Measurements from ENCODE around the gene DNAH14. TPM values are rescaled to one million over a fixed set of nuclear protein-coding genes. Genes with fewer than 3 reads are reported as not detected.

The DNAH14 gene
- total and polyA plus RNA-seq, 10 of the 15 experiments (the other 5 are each of a cell fraction or from before 2014, with no cell fraction given) = 2.0 to 7.9 (median 4.8) TPM

GRCh38 chr1:225260319-225260718 is 330.8 kb downstream of the DNAH14 start:
- H3K4me2 ChIP-seq (ENCODE audit: control insufficient read depth, insufficient read depth) = no peak overlapping the region
- 0% methylated on average over 1 of the region's 1 CpG for WGBS (ENCODE audit: insufficient coverage, insufficient replicate concordance, low lambda C conversion rate, missing lambda C conversion rate)
- ATAC-seq (no peak), DNase-seq (ENCODE audit: low read depth, low spot score) (no peak), FAIRE-seq (no peak)
- intact Hi-C loops (cut with micrococcal nuclease; ENCODE audit: unreplicated experiment) (no loop called here), in situ Hi-C loops (cut with MboI) (no loop called here)
- no peaks in the 10 kb centered on the region for H3K4me1 ChIP-seq (ENCODE audit: control insufficient read depth, insufficient read depth, low read length)
- BruUV-seq (replicated peaks) = no TSS peak
- ChIA-PET POLR2A (no interaction called here), CTCF (no interaction called here), RAD21 (ENCODE audit: unreplicated experiment) (interaction anchor here (0.6 kb wide), 1 partner anchor 199 kb away, joined by 3 read pairs; no protein-coding TSS in a partner anchor), SMC1A (ENCODE audit: uncharacterized antibody, unreplicated experiment) (interaction anchor here (1.1 kb wide), 1 partner anchor 102 kb away, joined by 3 read pairs; no protein-coding TSS in a partner anchor)
- no peak overlapping the region for H3K4me3 ChIP-seq
- no peaks in the 10 kb centered on the region for H4K20me1 ChIP-seq (ENCODE audit: control insufficient read depth, insufficient read depth)
- no peaks in the 10 kb centered on the region for H3K79me2 ChIP-seq (ENCODE audit: control insufficient read depth, insufficient read depth, low read length)
- TF ChIP-seq, protein P1, sequence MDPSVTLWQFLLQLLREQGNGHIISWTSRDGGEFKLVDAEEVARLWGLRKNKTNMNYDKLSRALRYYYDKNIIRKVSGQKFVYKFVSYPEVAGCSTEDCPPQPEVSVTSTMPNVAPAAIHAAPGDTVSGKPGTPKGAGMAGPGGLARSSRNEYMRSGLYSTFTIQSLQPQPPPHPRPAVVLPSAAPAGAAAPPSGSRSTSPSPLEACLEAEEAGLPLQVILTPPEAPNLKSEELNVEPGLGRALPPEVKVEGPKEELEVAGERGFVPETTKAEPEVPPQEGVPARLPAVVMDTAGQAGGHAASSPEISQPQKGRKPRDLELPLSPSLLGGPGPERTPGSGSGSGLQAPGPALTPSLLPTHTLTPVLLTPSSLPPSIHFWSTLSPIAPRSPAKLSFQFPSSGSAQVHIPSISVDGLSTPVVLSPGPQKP (IDR thresholded peaks at IDR 0.05; ENCODE audit: low read depth, low read length) = no peak
- TF ChIP-seq, protein P2, sequence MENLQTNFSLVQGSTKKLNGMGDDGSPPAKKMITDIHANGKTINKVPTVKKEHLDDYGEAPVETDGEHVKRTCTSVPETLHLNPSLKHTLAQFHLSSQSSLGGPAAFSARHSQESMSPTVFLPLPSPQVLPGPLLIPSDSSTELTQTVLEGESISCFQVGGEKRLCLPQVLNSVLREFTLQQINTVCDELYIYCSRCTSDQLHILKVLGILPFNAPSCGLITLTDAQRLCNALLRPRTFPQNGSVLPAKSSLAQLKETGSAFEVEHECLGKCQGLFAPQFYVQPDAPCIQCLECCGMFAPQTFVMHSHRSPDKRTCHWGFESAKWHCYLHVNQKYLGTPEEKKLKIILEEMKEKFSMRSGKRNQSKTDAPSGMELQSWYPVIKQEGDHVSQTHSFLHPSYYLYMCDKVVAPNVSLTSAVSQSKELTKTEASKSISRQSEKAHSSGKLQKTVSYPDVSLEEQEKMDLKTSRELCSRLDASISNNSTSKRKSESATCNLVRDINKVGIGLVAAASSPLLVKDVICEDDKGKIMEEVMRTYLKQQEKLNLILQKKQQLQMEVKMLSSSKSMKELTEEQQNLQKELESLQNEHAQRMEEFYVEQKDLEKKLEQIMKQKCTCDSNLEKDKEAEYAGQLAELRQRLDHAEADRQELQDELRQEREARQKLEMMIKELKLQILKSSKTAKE (IDR thresholded peaks at IDR 0.05; ENCODE audit: low read depth, poor library complexity, severe bottlenecking) = no peak
- TF ChIP-seq CBFB (IDR thresholded peaks at IDR 0.05; ENCODE audit: low read depth) (no peak), IKZF1 (conservative IDR thresholded peaks at IDR 0.05) (no peak), RAD21 (IDR thresholded peaks at IDR 0.05; ENCODE audit: insufficient read depth, low read depth, low read length) (no peak), CTCF (IDR thresholded peaks at IDR 0.05 in 2 of 3, conservative IDR thresholded peaks at IDR 0.05 in 1 of 3; ENCODE audit: control insufficient read depth in 2 of 3, extremely low read depth in 1 of 3, insufficient read depth in 1 of 3, low read depth in 3 of 3, low read length in 3 of 3) (no peak)
- TF ChIP-seq, protein P3, sequence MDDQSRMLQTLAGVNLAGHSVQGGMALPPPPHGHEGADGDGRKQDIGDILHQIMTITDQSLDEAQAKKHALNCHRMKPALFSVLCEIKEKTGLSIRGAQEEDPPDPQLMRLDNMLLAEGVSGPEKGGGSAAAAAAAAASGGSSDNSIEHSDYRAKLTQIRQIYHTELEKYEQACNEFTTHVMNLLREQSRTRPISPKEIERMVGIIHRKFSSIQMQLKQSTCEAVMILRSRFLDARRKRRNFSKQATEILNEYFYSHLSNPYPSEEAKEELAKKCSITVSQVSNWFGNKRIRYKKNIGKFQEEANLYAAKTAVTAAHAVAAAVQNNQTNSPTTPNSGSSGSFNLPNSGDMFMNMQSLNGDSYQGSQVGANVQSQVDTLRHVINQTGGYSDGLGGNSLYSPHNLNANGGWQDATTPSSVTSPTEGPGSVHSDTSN (IDR thresholded peaks at IDR 0.05; ENCODE audit: insufficient replicate concordance, low read depth, low read length) = no peak
- TF ChIP-seq, protein P4, sequence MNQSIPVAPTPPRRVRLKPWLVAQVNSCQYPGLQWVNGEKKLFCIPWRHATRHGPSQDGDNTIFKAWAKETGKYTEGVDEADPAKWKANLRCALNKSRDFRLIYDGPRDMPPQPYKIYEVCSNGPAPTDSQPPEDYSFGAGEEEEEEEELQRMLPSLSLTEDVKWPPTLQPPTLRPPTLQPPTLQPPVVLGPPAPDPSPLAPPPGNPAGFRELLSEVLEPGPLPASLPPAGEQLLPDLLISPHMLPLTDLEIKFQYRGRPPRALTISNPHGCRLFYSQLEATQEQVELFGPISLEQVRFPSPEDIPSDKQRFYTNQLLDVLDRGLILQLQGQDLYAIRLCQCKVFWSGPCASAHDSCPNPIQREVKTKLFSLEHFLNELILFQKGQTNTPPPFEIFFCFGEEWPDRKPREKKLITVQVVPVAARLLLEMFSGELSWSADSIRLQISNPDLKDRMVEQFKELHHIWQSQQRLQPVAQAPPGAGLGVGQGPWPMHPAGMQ (IDR thresholded peaks at IDR 0.05; ENCODE audit: borderline replicate concordance) = no peak
- H3K9me3 ChIP-seq (replicated peaks; ENCODE audit: control insufficient read depth, insufficient read depth, low read length) = no peaks in the 10 kb centered on the region
- no peaks in the 10 kb centered on the region for H3K36me3 ChIP-seq (ENCODE audit: control insufficient read depth in 2 of 2, insufficient read depth in 2 of 2, low read length in 1 of 2)
- H3K9ac ChIP-seq (ENCODE audit: control insufficient read depth, insufficient read depth, low read length) = no peak overlapping the region
- H3K27ac ChIP-seq (ENCODE audit: control insufficient read depth, insufficient read depth) = no peak overlapping the region
- no peak overlapping the region for H2AFZ ChIP-seq (ENCODE audit: control insufficient read depth, low read depth, low read length)
- H3K27me3 ChIP-seq (replicated peaks in 1 of 2; ENCODE audit: control insufficient read depth in 2 of 2, insufficient read depth in 2 of 2, low read length in 1 of 2) = no peaks in the 10 kb centered on the region

Measured in GM12878 (cell line).